Measurements from ENCODE around the gene BAZ1B.

DNA sequence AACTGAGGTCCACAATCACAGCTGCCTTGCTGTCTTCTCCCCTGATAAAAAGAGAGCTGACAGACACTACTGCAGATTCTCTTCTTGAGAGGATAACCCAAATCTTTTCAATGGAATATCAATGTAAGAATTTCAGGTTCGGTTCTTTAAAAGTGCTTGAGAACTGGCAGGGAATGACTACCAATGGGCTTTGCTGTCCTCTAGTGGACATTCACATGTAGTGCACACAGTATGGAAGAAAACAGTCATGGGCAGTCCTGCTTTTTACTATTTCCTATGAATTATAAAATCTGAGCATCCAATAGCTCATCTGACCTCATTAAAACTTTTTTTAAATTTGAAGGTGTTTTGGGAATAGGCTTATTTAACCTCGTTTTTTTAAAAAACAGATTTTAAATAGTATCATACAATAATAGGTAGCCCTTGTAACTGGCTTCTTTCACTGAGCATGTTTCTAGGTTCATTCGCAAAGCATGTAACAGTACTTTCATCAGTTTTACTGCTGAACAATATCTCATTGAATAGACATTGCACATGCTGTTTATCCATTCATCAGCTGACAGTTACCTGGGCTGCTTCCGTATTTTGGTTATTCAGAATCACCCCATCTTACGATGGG lies 70.2 kb downstream of the BAZ1B start:
- TF ChIP-seq MAZ (IDR thresholded peaks at IDR 0.05; ENCODE audit: borderline replicate concordance, low read depth, low read length): no peak
- TF ChIP-seq, protein P1, sequence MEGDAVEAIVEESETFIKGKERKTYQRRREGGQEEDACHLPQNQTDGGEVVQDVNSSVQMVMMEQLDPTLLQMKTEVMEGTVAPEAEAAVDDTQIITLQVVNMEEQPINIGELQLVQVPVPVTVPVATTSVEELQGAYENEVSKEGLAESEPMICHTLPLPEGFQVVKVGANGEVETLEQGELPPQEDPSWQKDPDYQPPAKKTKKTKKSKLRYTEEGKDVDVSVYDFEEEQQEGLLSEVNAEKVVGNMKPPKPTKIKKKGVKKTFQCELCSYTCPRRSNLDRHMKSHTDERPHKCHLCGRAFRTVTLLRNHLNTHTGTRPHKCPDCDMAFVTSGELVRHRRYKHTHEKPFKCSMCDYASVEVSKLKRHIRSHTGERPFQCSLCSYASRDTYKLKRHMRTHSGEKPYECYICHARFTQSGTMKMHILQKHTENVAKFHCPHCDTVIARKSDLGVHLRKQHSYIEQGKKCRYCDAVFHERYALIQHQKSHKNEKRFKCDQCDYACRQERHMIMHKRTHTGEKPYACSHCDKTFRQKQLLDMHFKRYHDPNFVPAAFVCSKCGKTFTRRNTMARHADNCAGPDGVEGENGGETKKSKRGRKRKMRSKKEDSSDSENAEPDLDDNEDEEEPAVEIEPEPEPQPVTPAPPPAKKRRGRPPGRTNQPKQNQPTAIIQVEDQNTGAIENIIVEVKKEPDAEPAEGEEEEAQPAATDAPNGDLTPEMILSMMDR (conservative IDR thresholded peaks at IDR 0.05; ENCODE audit: low read depth, low read length): peak; percentile 98
- TF ChIP-seq POLR2A (IDR thresholded peaks at IDR 0.05; ENCODE audit: low read depth, low read length): peak; percentile 44; the same call in 1 of the 2 replicates
- no peak for TF ChIP-seq CEBPB (IDR thresholded peaks at IDR 0.05; ENCODE audit: low read depth, low read length)
- TF ChIP-seq SMC3 (IDR thresholded peaks at IDR 0.05; ENCODE audit: low read depth, low read length): peak; percentile 93
- peak; percentile 98 for TF ChIP-seq RAD21 (IDR thresholded peaks at IDR 0.05; ENCODE audit: low read length)
- TF ChIP-seq, protein P2, sequence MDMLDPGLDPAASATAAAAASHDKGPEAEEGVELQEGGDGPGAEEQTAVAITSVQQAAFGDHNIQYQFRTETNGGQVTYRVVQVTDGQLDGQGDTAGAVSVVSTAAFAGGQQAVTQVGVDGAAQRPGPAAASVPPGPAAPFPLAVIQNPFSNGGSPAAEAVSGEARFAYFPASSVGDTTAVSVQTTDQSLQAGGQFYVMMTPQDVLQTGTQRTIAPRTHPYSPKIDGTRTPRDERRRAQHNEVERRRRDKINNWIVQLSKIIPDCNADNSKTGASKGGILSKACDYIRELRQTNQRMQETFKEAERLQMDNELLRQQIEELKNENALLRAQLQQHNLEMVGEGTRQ (IDR thresholded peaks at IDR 0.05; ENCODE audit: low read depth, low read length): no peak
- no peak for TF ChIP-seq RCOR1 (IDR thresholded peaks at IDR 0.05; ENCODE audit: insufficient replicate concordance, low read length)
- no peak for TF ChIP-seq RFX5 (IDR thresholded peaks at IDR 0.05; ENCODE audit: low read depth, low read length)
